Stomach (tissue), 19 donors: Measurements from ENCODE around the gene PUS1. TPM values are rescaled to one million over a fixed set of nuclear protein-coding genes. Genes with fewer than 3 reads are reported as not detected.
"Not testable (repeated sequence)": the region's sequence is repeated elsewhere in the genome, so short reads cannot be mapped to it uniquely, and the experiment has no call there.

ENCODE experiments used
- DNase-seq, 2 donors: peaks; one replicate each; pipeline versions ENCODE4 v3.0.0 to v3.0.0-alpha.2; 2013 to 2019
- H3K27ac ChIP-seq, 5 donors: fragments of 200-600 bp in 4 of 5; sonication (generic) in 4 of 5; one replicate each; pipeline ENCODE4 v1.5.1; 2013 to 2019; ENCODE audit warnings: mild to moderate bottlenecking in 1 of 5, moderate library complexity in 1 of 5
- H3K27me3 ChIP-seq, 3 donors: fragments of 200-600 bp; sonication (generic); one replicate each; pipeline ENCODE4 v1.5.1; 2017 to 2019; ENCODE audit warnings: mixed run types in 1 of 3
- H3K36me3 ChIP-seq, 4 donors: fragments of 200-600 bp; sonication (generic); 1 replicate in 3 of 4; 2 replicates in 1 of 4; pipeline ENCODE4 v1.5.1; 2016 to 2019
- H3K4me1 ChIP-seq, 4 donors: fragments of 200-600 bp; sonication (generic); one replicate each; pipeline ENCODE4 v1.5.1; 2016 to 2019
- H3K4me3 ChIP-seq, 4 donors: fragments of 200-600 bp; sonication (generic) in 3 of 4; one replicate each; pipeline ENCODE4 v1.5.1; 2016 to 2019; ENCODE audit warnings: mild to moderate bottlenecking in 1 of 4
- H3K9me3 ChIP-seq, 4 donors: fragments of 200-600 bp; sonication (generic); one replicate each; pipeline ENCODE4 v1.5.1; 2016 to 2019
- CTCF ChIP-seq, 7 experiments: fragments of 450-650 bp in 4 of 7; fragments of 200-600 bp in 3 of 7; sonication (generic) in 3 of 7; IDR thresholded peaks; one replicate each; pipeline ENCODE4 v1.5.1; 2016 to 2019; ENCODE audit warnings: antibody characterized with exemption in 7 of 7, control low read depth in 2 of 7, mild to moderate bottlenecking in 1 of 7
- EP300 ChIP-seq: sonication (generic); formaldehyde crosslinking; IDR thresholded peaks from one replicate; pipeline ENCODE4 v1.6.1; 2017; ENCODE audit warnings: antibody characterized with exemption
- POLR2A ChIP-seq, 4 donors: fragments of 450-650 bp; IDR thresholded peaks; one replicate each; pipeline ENCODE4 v1.6.1; 2016; ENCODE audit warnings: antibody characterized with exemption in 4 of 4, control low read depth in 2 of 4, mild to moderate bottlenecking in 1 of 4, moderate library complexity in 1 of 4
- POLR2AphosphoS5 ChIP-seq, 3 donors: sonication (generic); formaldehyde crosslinking; IDR thresholded peaks; one replicate each; pipeline ENCODE4 v1.6.1; 2016; ENCODE audit warnings: antibody characterized with exemption in 3 of 3
- whole genome bisulfite sequencing, 5 donors: extraction: QIAGEN DNeasy Blood & Tissue Kit in 3 of 5; methylation state at CpG; one replicate each; pipeline versions ENCODE4 v1.1.5 to v1.1.7; 2013 to 2018; 5-methylcytosine and 5-hydroxymethylcytosine counted together
- intact Hi-C: fragments of 100-400 bp; cut with DNase I; formaldehyde crosslinking; loops from one replicate; pipeline ENCODE4 v1.15.1; 2023; ENCODE audit warnings: low total_unique reads
- long read RNA-seq, 10 donors: transcript quantifications; one replicate each; lab custom pipeline, GENCODE V29; 2026
- polyA plus RNA-seq, 3 donors: library from polyadenylated mRNA; stranded (reverse); fragments of 200-250 nt; gene quantifications; one replicate each; pipeline ENCODE4 v1.2.3, GENCODE V29; 2013
- total RNA-seq, 5 donors: library from RNA; depleted of rRNA; stranded (reverse); fragments of >200 nt; gene quantifications; one replicate each; pipeline versions ENCODE4 v1.1.0 to v1.2.3, GENCODE V29; 2014 to 2016
- donor health status: healthy with polysubstance abuse.
- donor health status: Bipolar disorder and iron deficiency.
- donor health status: healthy.

PUS1 gene
- total RNA-seq (10 to 100 TPM in 3 of 5 donors, 1 to 10 TPM in 2; 3.1 to 13.9 (median 12.3) TPM), polyA plus RNA-seq (10 to 100 TPM; 12.6 to 26.3 (median 12.8) TPM)
- long read RNA-seq, donor 1: 0 reads
- long read RNA-seq, donor 2, full-length matches to known transcripts: 4 of 4 reads
- long read RNA-seq, donor 2, partial matches to known transcripts: 0 of 4 reads
- long read RNA-seq, donor 2, other reads (novel, unspliced or antisense): 0 of 4 reads
- long read RNA-seq, donor 3, full-length matches to known transcripts: 4 of 4 reads
- long read RNA-seq, donor 3, partial matches to known transcripts: 0 of 4 reads
- long read RNA-seq, donor 3, other reads (novel, unspliced or antisense): 0 of 4 reads
- long read RNA-seq, donor 4: 0 reads
- long read RNA-seq, donor 5, full-length matches to known transcripts: 2 of 2 reads
- long read RNA-seq, donor 5, partial matches to known transcripts: 0 of 2 reads
- long read RNA-seq, donor 5, other reads (novel, unspliced or antisense): 0 of 2 reads
- long read RNA-seq, donor 6, full-length matches to known transcripts: 12 of 12 reads
- long read RNA-seq, donor 6, partial matches to known transcripts: 0 of 12 reads
- long read RNA-seq, donor 6, other reads (novel, unspliced or antisense): 0 of 12 reads
- long read RNA-seq, donor 7, partial matches to known transcripts: 0 of 3 reads
- long read RNA-seq, donor 7, other reads (novel, unspliced or antisense): 0 of 3 reads
- long read RNA-seq, donor 8, full-length matches to known transcripts: 5 of 5 reads
- long read RNA-seq, donor 8, partial matches to known transcripts: 0 of 5 reads
- long read RNA-seq, donor 8, other reads (novel, unspliced or antisense): 0 of 5 reads
- long read RNA-seq, donor 9: 0 reads
- long read RNA-seq, donor 10, full-length matches to known transcripts: 2 of 2 reads
- long read RNA-seq, donor 10, partial matches to known transcripts: 0 of 2 reads
- long read RNA-seq, donor 10, other reads (novel, unspliced or antisense): 0 of 2 reads

- peak; percentile 93 to 98 for DNase-seq
- Histone ChIP-seq H3K36me3 (peaks cover 22 to 34% (median 28%) of the 10 kb centered on the region in 4 donors), H3K27ac (peak within 1 kb of the TSS; percentile 83 to 89 (median 86)), H3K4me3 (peak within 1 kb of the TSS; percentile 76 to 100 (median 98)), H3K4me1 (peaks cover 7 to 39% (median 24%) of the 10 kb centered on the region in 4 donors), H3K27me3 (no peaks in the 10 kb centered on the region), H3K9me3 (no peaks in the 10 kb centered on the region)
- TF ChIP-seq EP300 (no peak), CTCF (IDR thresholded peaks at IDR 0.05) (no peak), POLR2AphosphoS5 (IDR thresholded peaks at IDR 0.05) (peak; percentile 85 to 97 (median 91)), POLR2A (IDR thresholded peaks at IDR 0.05) (no peak)
- WGBS, 5 donors: 0 to 1% (median 0%) methylated on average over 53 to 84 of the region's 84 CpGs
- intact Hi-C loops: no loop called here
Measured at GRCh38 chr12:131928711-131929580, at the start of gene PUS1. Gene PUS1 (plus strand): TSS chr12:131929276. CDS start chr12:131929723, 447 bp downstream.

GRCh38 chr12:131882804-131883520 lies 46.1 kb upstream of the PUS1 start:
- Histone ChIP-seq H3K4me1 (peaks cover 0 to 5% (median 0%) of the 10 kb centered on the region in 4 donors), H3K4me3 (no peak overlapping the region), H3K9me3 (peaks cover 0 to 11% (median 5%) of the 10 kb centered on the region in 4 donors), H3K27me3 (peaks cover 0 to 30% (median 0%) of the 10 kb centered on the region in 3 donors), H3K36me3 (no peaks in the 10 kb centered on the region), H3K27ac (no peak overlapping the region)
- intact Hi-C loops: no loop called here
- TF ChIP-seq POLR2A (IDR thresholded peaks at IDR 0.05) (no peak), EP300 (no peak), CTCF (IDR thresholded peaks at IDR 0.05) (no peak), POLR2AphosphoS5 (IDR thresholded peaks at IDR 0.05) (no peak)
- 69 to 80% (median 73%) methylated on average over 16 of the region's 16 CpGs for WGBS, 5 donors
- no peak for DNase-seq

- 68 to 81% (median 79%) methylated on average over 4 of the region's 4 CpGs for WGBS, 5 donors
- peaks cover 0 to 30% (median 0%) of the 10 kb centered on the region in 3 donors for H3K27me3 ChIP-seq
- H3K36me3 ChIP-seq: no peaks in the 10 kb centered on the region
- DNase-seq: no peak
- H3K4me3 ChIP-seq: no peak overlapping the region
- TF ChIP-seq CTCF (IDR thresholded peaks at IDR 0.05): no peak
- TF ChIP-seq POLR2A (IDR thresholded peaks at IDR 0.05): no peak
- TF ChIP-seq EP300: no peak
- intact Hi-C loops: no loop called here
- peaks cover 0 to 5% (median 0%) of the 10 kb centered on the region in 4 donors for H3K4me1 ChIP-seq
- H3K27ac ChIP-seq: no peak overlapping the region
- peaks cover 0 to 11% (median 5%) of the 10 kb centered on the region in 4 donors for H3K9me3 ChIP-seq
Measured at GRCh38 chr12:131883521-131883900, 45.6 kb upstream of the PUS1 start.

- intact Hi-C loops, H3K27ac ChIP-seq: not testable (repeated sequence)
Measured at GRCh38 chr12:131885076-131885475, 44.0 kb upstream of the PUS1 start.

More at GRCh38 chr12:131885076-131885475, 44.0 kb upstream of the PUS1 start:
- Histone ChIP-seq H3K27me3 (peaks cover 0 to 30% (median 0%) of the 10 kb centered on the region in 3 donors), H3K9me3 (peaks cover 0 to 11% (median 5%) of the 10 kb centered on the region in 4 donors)
- not testable (repeated sequence) for H3K36me3 ChIP-seq, H3K4me1 ChIP-seq, H3K4me3 ChIP-seq, DNase-seq
- 85 to 90% (median 89%) methylated on average over 8 of the region's 8 CpGs for WGBS, 5 donors
